ENCODE results near the gene FOLR2.

FOLR2 gene

DNA sequence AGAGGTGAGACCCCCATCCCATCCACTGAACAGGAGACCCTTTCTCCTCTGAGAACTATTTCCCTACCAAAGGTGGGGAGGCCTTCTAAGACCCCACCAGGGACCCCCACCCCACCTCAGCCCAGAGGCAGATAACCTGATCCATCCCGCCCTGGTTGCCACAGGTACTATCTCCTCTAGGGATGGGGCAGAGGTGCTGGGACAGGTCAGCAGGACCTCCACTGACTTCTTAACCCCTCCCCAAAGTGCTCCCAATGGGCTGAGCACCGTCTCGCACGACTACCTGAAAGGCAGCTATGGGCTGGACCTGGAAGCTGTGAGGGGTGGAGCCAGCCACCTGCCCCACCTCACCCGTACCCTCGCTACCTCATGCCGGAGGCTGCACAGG is 12.2 kb downstream of the FOLR2 start:
- H3K4me3 ChIP-seq (ENCODE audit: low read depth, low read length), result no peak overlapping the region
- ChIA-PET POLR2A (interaction anchor here (2.5 kb wide), 1 partner anchor 10 kb away, joined by 16 read pairs; no protein-coding TSS in a partner anchor), CTCF (interaction anchor here (3.8 to 8.0 kb wide), 3 partner anchors 8 to 204 kb away, joined by 17 to 76 read pairs (median 21); no protein-coding TSS in a partner anchor)
- no peak for DNase-seq (ENCODE audit: low read depth, low spot score)
- TF ChIP-seq, protein P1, sequence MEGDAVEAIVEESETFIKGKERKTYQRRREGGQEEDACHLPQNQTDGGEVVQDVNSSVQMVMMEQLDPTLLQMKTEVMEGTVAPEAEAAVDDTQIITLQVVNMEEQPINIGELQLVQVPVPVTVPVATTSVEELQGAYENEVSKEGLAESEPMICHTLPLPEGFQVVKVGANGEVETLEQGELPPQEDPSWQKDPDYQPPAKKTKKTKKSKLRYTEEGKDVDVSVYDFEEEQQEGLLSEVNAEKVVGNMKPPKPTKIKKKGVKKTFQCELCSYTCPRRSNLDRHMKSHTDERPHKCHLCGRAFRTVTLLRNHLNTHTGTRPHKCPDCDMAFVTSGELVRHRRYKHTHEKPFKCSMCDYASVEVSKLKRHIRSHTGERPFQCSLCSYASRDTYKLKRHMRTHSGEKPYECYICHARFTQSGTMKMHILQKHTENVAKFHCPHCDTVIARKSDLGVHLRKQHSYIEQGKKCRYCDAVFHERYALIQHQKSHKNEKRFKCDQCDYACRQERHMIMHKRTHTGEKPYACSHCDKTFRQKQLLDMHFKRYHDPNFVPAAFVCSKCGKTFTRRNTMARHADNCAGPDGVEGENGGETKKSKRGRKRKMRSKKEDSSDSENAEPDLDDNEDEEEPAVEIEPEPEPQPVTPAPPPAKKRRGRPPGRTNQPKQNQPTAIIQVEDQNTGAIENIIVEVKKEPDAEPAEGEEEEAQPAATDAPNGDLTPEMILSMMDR (IDR thresholded peaks at IDR 0.05; ENCODE audit: insufficient read depth, low read length, missing control alignments), result no peak

DNA sequence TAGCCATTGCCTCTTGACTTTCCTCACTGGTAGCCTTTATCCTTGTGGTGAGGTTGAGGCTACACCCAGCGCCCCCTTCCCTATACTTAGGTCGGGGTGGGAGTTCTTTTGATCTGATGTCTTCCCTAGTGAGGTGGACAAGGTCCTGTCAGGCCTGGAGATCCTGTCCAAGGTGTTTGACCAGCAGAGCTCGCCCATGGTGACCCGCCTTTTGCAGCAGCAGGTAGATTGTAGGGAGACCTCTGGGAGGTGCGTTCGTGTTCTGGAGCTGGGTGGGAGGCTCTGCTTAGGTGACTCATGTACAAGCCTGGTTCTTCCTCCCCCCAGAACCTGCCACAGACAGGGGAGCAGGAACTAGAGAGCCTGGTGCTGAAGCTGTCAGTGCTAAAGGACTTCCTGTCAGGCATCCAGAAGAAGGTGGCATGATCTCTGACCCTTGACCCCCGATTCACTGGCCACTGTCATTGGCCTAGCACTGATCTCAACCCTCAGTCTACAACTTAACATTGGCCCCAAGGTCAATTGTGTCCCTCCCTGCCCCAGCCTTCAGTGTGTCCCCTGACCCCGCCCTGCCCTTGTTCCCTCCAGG is 12.8 kb downstream of the FOLR2 start:
- POLR2A ChIA-PET, result interaction anchor here (1.0 kb wide), 1 partner anchor 10 kb away, joined by 3 read pairs; no protein-coding TSS in a partner anchor
- H3K4me3 ChIP-seq (ENCODE audit: low read depth, low read length), result no peak overlapping the region
- DNase-seq (ENCODE audit: low read depth, low spot score), result no peak
- CTCF ChIA-PET, result interaction anchor here (3.8 to 8.0 kb wide), 3 partner anchors 8 to 204 kb away, joined by 17 to 76 read pairs (median 21); no protein-coding TSS in a partner anchor
- TF ChIP-seq, protein P1 (IDR thresholded peaks at IDR 0.05; ENCODE audit: insufficient read depth, low read length, missing control alignments), result no peak

DNA sequence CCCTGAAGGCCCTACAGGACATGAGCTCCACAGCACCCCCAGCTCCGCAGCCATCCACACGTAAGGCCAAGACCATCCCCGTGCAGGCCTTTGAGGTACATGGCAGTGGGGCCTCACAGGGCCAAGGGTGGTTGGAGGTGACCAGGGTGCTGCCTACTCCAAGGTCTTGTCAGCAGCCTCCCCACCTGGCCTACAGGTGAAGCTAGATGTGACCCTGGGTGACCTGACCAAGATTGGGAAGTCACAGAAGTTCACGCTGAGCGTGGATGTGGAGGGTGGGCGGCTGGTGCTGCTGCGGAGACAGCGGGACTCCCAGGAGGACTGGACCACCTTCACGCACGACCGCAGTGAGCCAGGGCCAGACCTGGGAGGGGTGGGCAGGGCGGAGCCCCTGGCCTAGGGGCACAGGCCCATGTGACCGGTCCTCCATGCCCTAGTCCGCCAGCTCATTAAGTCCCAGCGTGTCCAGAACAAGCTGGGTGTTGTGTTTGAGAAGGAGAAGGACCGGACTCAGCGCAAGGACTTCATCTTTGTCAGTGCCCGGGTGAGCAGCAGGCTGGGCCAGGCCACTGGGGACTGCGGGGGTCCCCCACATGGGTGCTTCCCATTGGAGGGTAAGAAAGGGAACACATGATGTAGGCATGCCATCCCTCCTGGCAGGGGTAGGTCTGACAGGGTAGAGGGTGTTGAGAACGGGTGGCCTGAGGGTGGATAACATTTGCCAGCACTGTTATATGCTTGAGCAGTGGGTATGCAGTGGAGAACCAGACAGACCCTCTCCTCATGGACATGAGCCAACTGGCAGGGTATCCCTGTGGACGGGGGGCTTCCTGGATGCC is 13.6 kb downstream of the FOLR2 start:
- ChIA-PET CTCF (interaction anchor here (3.8 to 8.0 kb wide), 2 partner anchors 7 to 205 kb away, joined by 17 to 76 read pairs; no protein-coding TSS in a partner anchor), POLR2A (interaction anchor here (1.0 kb wide), 1 partner anchor 10 kb away, joined by 3 read pairs; no protein-coding TSS in a partner anchor)
- no peak overlapping the region for H3K4me3 ChIP-seq (ENCODE audit: low read depth, low read length)
- TF ChIP-seq, protein P1 (IDR thresholded peaks at IDR 0.05; ENCODE audit: insufficient read depth, low read length, missing control alignments), result no peak
- no peak for DNase-seq (ENCODE audit: low read depth, low spot score)

DNA sequence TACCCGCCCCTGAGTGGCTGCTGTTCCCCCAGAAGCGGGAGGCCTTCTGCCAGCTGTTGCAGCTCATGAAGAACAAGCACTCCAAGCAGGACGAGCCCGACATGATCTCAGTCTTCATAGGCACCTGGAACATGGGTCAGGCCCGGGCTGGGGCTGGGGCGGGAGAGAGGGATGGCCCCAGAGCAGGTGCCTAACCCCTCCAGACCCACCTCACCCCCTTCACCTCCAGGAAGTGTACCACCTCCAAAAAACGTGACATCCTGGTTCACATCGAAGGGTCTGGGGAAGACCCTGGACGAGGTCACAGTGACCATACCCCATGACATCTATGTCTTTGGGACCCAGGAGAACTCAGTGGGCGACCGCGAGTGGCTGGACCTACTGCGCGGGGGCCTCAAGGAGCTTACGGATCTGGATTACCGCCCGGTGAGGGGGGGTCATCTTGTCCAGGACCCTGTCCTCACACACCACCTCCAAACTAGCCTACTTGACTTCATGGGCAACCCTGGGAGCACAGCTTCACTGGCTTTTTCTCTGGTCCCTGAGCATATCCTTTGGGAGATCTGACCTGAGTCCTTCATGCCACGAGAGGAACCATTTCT is 14.3 kb downstream of the FOLR2 start:
- TF ChIP-seq, protein P1 (IDR thresholded peaks at IDR 0.05; ENCODE audit: insufficient read depth, low read length, missing control alignments), result no peak
- POLR2A ChIA-PET, result no interaction called here
- H3K4me3 ChIP-seq (ENCODE audit: low read depth, low read length), result no peak overlapping the region
- no peak for DNase-seq (ENCODE audit: low read depth, low spot score)
- CTCF ChIA-PET, result interaction anchor here (3.8 kb wide), 1 partner anchor 206 kb away, joined by 17 read pairs; no protein-coding TSS in a partner anchor

DNA sequence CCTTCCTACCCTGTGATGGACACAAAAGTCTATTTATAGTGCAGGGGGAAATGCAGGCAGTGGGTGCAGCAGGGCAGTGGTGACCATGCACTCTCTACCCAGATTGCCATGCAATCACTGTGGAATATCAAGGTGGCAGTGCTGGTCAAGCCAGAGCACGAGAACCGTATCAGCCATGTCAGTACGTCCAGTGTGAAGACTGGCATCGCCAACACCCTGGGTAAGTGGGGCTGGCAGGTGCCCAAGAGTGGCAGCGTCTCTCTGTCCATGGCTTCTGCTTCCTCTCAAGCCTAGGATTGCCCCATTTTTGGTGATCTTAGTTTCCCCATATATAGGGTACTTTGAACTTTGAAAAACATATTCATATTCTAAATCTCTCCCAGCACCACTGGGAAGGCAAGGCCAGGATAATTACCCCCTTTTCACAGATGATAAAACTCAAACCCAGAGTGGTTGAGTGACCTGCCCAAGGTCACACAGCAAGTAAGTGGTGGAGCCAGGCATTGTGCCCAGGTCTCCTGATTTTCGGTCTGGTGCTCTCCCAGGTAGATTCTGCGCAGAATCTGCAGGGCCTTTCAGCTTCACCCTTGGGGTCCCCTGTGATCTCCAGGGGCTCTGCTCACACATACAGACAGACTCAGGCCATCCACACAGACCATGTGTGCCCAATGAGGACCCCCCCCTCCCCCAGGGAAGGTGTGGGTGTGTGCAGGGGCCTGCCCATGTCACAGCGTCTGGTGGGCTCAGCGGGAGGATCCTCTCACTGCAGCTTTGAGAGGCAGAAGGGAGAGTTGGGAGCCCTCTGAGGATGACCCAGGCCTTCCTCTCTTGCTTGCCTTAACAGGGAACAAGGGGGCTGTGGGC is 15.0 kb downstream of the FOLR2 start:
- DNase-seq (ENCODE audit: low read depth, low spot score), result no peak
- CTCF ChIA-PET, result no interaction called here
- TF ChIP-seq, protein P1 (IDR thresholded peaks at IDR 0.05; ENCODE audit: insufficient read depth, low read length, missing control alignments), result no peak
- no peak overlapping the region for H3K4me3 ChIP-seq (ENCODE audit: low read depth, low read length)
- POLR2A ChIA-PET, result interaction anchor here (0.5 kb wide), 1 partner anchor 9 kb away, joined by 3 read pairs; no protein-coding TSS in a partner anchor
